Fibroblast of lung (primary cell): ENCODE data around the gene ATG4D. TPM values are rescaled to one million over a fixed set of nuclear protein-coding genes. Genes with fewer than 3 reads are reported as not detected.
"Not testable (repeated sequence)": the region's sequence is repeated elsewhere in the genome, so short reads cannot be mapped to it uniquely, and the experiment has no call there.

Source experiments
- DNase-seq, 2 donors: peaks; one replicate each; pipeline versions ENCODE4 v3.0.0 to v3.0.0-alpha.2; 2010; ENCODE audit warnings: low read depth in 2 of 2
- H2AFZ ChIP-seq: 2 replicates; pipeline ENCODE4 v1.5.1; 2012; ENCODE audit warnings: low read length, control low read depth, inconsistent platforms
- H3K27ac ChIP-seq: 2 replicates; pipeline ENCODE4 v1.5.1; 2011; ENCODE audit warnings: low read length, control low read depth; ENCODE audit not compliant: insufficient read depth
- H3K27me3 ChIP-seq: 2 replicates; pipeline ENCODE4 v1.5.1; 2011; ENCODE audit warnings: mild to moderate bottlenecking, low read length; ENCODE audit not compliant: control insufficient read depth, insufficient read depth
- H3K36me3 ChIP-seq: 2 replicates; pipeline ENCODE4 v1.5.1; 2011; ENCODE audit warnings: low read length; ENCODE audit not compliant: control insufficient read depth, insufficient read depth
- H3K4me1 ChIP-seq: 2 replicates; pipeline ENCODE4 v1.5.1; 2011; ENCODE audit warnings: low read length; ENCODE audit not compliant: control insufficient read depth, insufficient read depth; ENCODE audit errors: extremely low read depth
- H3K4me2 ChIP-seq: 2 replicates; pipeline ENCODE4 v1.5.1; 2011; ENCODE audit warnings: low read length, control low read depth; ENCODE audit not compliant: insufficient read depth; ENCODE audit errors: extremely low read depth
- H3K4me3 ChIP-seq, 4 experiments: fragments of 200-600 bp in 1 of 4; sonication (generic) in 1 of 4; replicated peaks in 1 of 4; 2 replicates each; pipeline ENCODE4 v1.5.1; 2011 to 2016; ENCODE audit warnings: low read length in 4 of 4, low read depth in 3 of 4, mild to moderate bottlenecking in 3 of 4, control low read depth in 2 of 4, inconsistent platforms in 1 of 4, mixed read lengths in 1 of 4; ENCODE audit not compliant: insufficient read depth in 1 of 4; ENCODE audit errors: control extremely low read depth in 1 of 4
- H3K79me2 ChIP-seq: 2 replicates; pipeline ENCODE4 v1.5.1; 2012; ENCODE audit warnings: mild to moderate bottlenecking, low read length, inconsistent platforms; ENCODE audit not compliant: control insufficient read depth, insufficient read depth
- H3K9ac ChIP-seq: 2 replicates; pipeline ENCODE4 v1.5.1; 2011; ENCODE audit warnings: mild to moderate bottlenecking, low read length, control low read depth; ENCODE audit not compliant: insufficient read depth
- H3K9me3 ChIP-seq: 2 replicates; pipeline ENCODE4 v1.5.1; 2012; ENCODE audit warnings: low read depth, low read length; ENCODE audit not compliant: control insufficient read depth, insufficient read depth
- H4K20me1 ChIP-seq: 2 replicates; pipeline ENCODE4 v1.5.1; 2011; ENCODE audit warnings: low read length; ENCODE audit not compliant: control insufficient read depth, insufficient read depth; ENCODE audit errors: extremely low read depth
- EZH2 ChIP-seq: IDR thresholded peaks from 2 replicates; pipeline ENCODE4 v1.5.1; 2012; ENCODE audit warnings: low read length, control low read depth, mild to moderate bottlenecking; ENCODE audit errors: missing control alignments
- polyA plus RNA-seq, 2 donors: library from polyadenylated mRNA; depleted of rRNA in 1 of 2; stranded (reverse) in 1 of 2; unstranded in 1 of 2; fragments of >200 nt; gene quantifications; 2 replicates each; pipeline ENCODE4 v1.2.1, GENCODE V29; 2011 to 2012; ENCODE audit warnings: missing spikeins in 1 of 2
- total RNA-seq: library from RNA; depleted of rRNA; stranded (reverse); fragments of >200 nt; gene quantifications from 2 replicates; pipeline ENCODE4 v1.2.1, GENCODE V29; 2014
- TF ChIP-seq, protein P1 (sequence below), 2 donors: IDR thresholded peaks in 1 of 2; conservative IDR thresholded peaks in 1 of 2; 1 replicate in 1 of 2; 2 replicates in 1 of 2; pipeline ENCODE4 v1.5.1; 2011 to 2012; ENCODE audit warnings: low read length in 2 of 2, control low read depth in 1 of 2, inconsistent platforms in 1 of 2, low read depth in 1 of 2, mild to moderate bottlenecking in 1 of 2

Gene ATG4D
- total and polyA plus RNA-seq, 2 donors (not counting 1 experiment from before 2014, with no cell fraction given) = 7.2 to 14.9 TPM

DNA sequence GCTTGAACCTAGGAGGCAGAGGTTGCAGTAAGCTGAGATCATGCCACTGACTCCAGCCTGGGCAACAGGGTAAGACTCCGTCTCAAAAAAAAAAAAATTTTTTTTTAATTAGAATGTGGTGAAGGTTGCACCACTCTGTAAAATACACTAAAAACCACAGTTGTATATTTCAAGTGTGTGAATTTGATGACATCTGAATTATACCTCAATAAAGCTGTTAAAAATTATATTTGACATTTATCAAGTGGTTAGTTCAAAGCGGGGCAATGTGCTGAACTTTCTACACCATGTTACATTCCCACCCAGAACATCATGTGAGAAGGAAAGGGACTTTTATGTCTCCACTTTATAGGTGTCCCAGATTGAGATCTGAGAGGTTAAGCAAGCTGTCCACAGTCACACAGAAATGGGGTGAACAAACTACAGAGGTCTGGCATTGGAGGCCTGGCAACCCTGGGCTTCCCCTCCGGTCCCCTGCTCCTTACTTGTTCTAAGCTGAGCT is 20.5 kb upstream of the ATG4D start:
- Histone ChIP-seq H3K4me3 (no peak overlapping the region), H3K27me3 (peaks cover 11% of the 10 kb centered on the region), H3K9ac (no peak overlapping the region), H3K27ac (no peak overlapping the region), H3K4me1 (no peaks in the 10 kb centered on the region), H3K4me2 (no peak overlapping the region), H4K20me1 (no peaks in the 10 kb centered on the region), H3K79me2 (no peaks in the 10 kb centered on the region), H2AFZ (no peak overlapping the region), H3K9me3 (no peaks in the 10 kb centered on the region), H3K36me3 (no peaks in the 10 kb centered on the region)
- no peak for DNase-seq
- TF ChIP-seq, protein P1, sequence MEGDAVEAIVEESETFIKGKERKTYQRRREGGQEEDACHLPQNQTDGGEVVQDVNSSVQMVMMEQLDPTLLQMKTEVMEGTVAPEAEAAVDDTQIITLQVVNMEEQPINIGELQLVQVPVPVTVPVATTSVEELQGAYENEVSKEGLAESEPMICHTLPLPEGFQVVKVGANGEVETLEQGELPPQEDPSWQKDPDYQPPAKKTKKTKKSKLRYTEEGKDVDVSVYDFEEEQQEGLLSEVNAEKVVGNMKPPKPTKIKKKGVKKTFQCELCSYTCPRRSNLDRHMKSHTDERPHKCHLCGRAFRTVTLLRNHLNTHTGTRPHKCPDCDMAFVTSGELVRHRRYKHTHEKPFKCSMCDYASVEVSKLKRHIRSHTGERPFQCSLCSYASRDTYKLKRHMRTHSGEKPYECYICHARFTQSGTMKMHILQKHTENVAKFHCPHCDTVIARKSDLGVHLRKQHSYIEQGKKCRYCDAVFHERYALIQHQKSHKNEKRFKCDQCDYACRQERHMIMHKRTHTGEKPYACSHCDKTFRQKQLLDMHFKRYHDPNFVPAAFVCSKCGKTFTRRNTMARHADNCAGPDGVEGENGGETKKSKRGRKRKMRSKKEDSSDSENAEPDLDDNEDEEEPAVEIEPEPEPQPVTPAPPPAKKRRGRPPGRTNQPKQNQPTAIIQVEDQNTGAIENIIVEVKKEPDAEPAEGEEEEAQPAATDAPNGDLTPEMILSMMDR (conservative IDR thresholded peaks at IDR 0.05 in 1 of 2, IDR thresholded peaks at IDR 0.05 in 1 of 2; ENCODE audit: low read depth in 1 of 2, low read length in 2 of 2) = no peak
- TF ChIP-seq EZH2 = no peak

DNA sequence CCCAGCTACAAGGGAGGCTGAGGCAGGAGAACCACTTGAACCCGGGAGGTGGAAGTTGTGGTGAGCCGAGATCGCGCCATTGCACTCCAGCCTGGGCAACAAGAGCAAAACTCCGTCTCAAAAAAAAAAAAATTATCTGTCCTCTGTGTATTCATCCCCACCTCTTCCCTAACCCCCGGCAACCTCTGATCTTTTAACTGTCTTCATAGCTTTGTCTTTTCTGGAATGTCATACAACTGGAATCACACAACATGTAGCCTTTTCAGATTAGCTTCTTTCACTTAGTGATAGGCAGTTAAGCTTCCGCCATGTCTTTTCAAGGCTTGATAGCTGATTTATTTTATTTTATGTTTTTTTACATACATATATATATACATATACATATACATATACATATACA is 18.1 kb upstream of the ATG4D start:
- TF ChIP-seq, protein P1 (conservative IDR thresholded peaks at IDR 0.05 in 1 of 2, IDR thresholded peaks at IDR 0.05 in 1 of 2; ENCODE audit: low read depth in 1 of 2, low read length in 2 of 2) = no peak
- no peak for TF ChIP-seq EZH2
- no peak overlapping the region for H3K4me3 ChIP-seq

DNA sequence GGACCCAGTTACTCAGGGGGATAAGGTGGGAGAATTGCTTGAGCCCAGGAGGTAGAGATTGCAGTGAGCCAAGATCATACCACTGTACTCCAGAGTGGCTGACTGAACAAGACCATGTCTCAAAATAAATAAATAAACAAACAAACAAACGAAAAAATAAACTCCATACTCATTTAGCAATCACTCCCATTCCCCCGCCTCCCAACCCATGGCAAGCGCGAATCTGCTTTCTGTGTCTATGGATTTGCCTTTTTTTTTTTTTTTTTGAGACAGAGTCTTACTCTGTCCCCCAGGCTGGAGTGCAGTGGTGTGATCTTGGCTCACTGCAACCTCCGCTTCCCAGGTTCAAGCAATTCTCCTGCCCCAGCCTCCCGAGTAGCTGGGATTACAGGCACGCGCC is 16.8 kb upstream of the ATG4D start:
- not testable (repeated sequence) for H2AFZ ChIP-seq, H3K9me3 ChIP-seq, H3K4me1 ChIP-seq, H4K20me1 ChIP-seq, H3K27me3 ChIP-seq, H3K27ac ChIP-seq, DNase-seq, H3K79me2 ChIP-seq, H3K4me2 ChIP-seq, H3K9ac ChIP-seq, H3K4me3 ChIP-seq, H3K36me3 ChIP-seq

More for the DNA sequence above, 18.1 kb upstream of the ATG4D start:
- no peak for DNase-seq
- no peaks in the 10 kb centered on the region for H3K27me3 ChIP-seq
- no peak overlapping the region for H3K4me2 ChIP-seq
- no peaks in the 10 kb centered on the region for H3K79me2 ChIP-seq
- H4K20me1 ChIP-seq = no peaks in the 10 kb centered on the region
- no peak overlapping the region for H2AFZ ChIP-seq
- no peak overlapping the region for H3K9ac ChIP-seq
- H3K27ac ChIP-seq = no peak overlapping the region
- no peaks in the 10 kb centered on the region for H3K4me1 ChIP-seq
- no peaks in the 10 kb centered on the region for H3K9me3 ChIP-seq
- no peaks in the 10 kb centered on the region for H3K36me3 ChIP-seq
